Activated T-helper 1 cell treated with anti-CD3 and anti-CD28 coated beads, Interleukin-2, amount 50 U/mL, for 16 hours (primary cell): Measurements from ENCODE around the gene ANGEL1.

ENCODE experiments used
- DNase-seq, 2 donors: peaks; one replicate each; pipeline ENCODE4 v3.0.0-alpha.2; 2020; ENCODE audit warnings: low read depth in 1 of 2, low spot score in 1 of 2

ANGEL1 gene

GRCh38 chr14:76812422-76813383, at the start of gene ANGEL1:
TSS of gene ANGEL1 (minus strand) at chr14:76812882. CDS start at chr14:76812827, 55 bp downstream.
- DNase-seq: peak; percentile 96 to 98

GRCh38 chr14:76861574-76862255, 49.0 kb upstream of the ANGEL1 start:
- DNase-seq: no peak

- DNase-seq: no peak
These were observed 44.1 kb upstream of the ANGEL1 start for GRCh38 chr14:76856769-76857168.

- no peak for DNase-seq
These were observed 42.4 kb upstream of the ANGEL1 start for GRCh38 chr14:76855066-76855465.

- DNase-seq: no peak
These were observed 36.2 kb upstream of the ANGEL1 start for GRCh38 chr14:76848879-76849278.

GRCh38 chr14:76846331-76847047, 33.8 kb upstream of the ANGEL1 start:
- no peak for DNase-seq

- peak; percentile 13 to 39 for DNase-seq
These were observed 31.5 kb upstream of the ANGEL1 start for GRCh38 chr14:76844223-76844622.

GRCh38 chr14:76842414-76842813, 29.7 kb upstream of the ANGEL1 start:
- DNase-seq: no peak

GRCh38 chr14:76837524-76837923, 24.8 kb upstream of the ANGEL1 start:
- no peak for DNase-seq

GRCh38 chr14:76836029-76836630, 23.4 kb upstream of the ANGEL1 start:
- no peak for DNase-seq

GRCh38 chr14:76834241-76834661, 21.6 kb upstream of the ANGEL1 start:
- no peak for DNase-seq

- DNase-seq: no peak
These were observed 20.3 kb upstream of the ANGEL1 start for GRCh38 chr14:76833011-76833410.

- DNase-seq: no peak
These were observed 19.9 kb upstream of the ANGEL1 start for GRCh38 chr14:76832503-76832988.

GRCh38 chr14:76830556-76830955, 17.9 kb upstream of the ANGEL1 start:
- DNase-seq: no peak

GRCh38 chr14:76829650-76830421, 17.2 kb upstream of the ANGEL1 start:
- DNase-seq: no peak

GRCh38 chr14:76829013-76829365, 16.3 kb upstream of the ANGEL1 start:
- no peak for DNase-seq

- DNase-seq: no peak
These were observed 15.8 kb upstream of the ANGEL1 start for GRCh38 chr14:76828339-76829012.

GRCh38 chr14:76827696-76828296, 15.1 kb upstream of the ANGEL1 start:
- no peak for DNase-seq

GRCh38 chr14:76826122-76826521, 13.4 kb upstream of the ANGEL1 start, which contains the start of gene LRRC74A:
TSS of gene LRRC74A (plus strand) at chr14:76826408. CDS start at chr14:76826698, 290 bp downstream.
- no peak for DNase-seq
